Adrenal gland (tissue), 5 donors: Measurements from ENCODE around the gene SPATA31D4.

Experiments
- CTCF ChIP-seq, 6 experiments: fragments of 450-650 bp in 4 of 6; fragments of 200-600 bp in 2 of 6; sonication (generic) in 1 of 6; IDR thresholded peaks; 1 replicate in 5 of 6; 2 replicates in 1 of 6; pipeline versions ENCODE4 v1.5.1 to v1.8.0; 2016 to 2021; ENCODE audit warnings: antibody characterized with exemption in 6 of 6, mild to moderate bottlenecking in 2 of 6, moderate library complexity in 1 of 6
- POLR2A ChIP-seq, 2 donors: fragments of 450-650 bp; IDR thresholded peaks; one replicate each; pipeline ENCODE4 v1.6.1; 2017; ENCODE audit warnings: antibody characterized with exemption in 2 of 2, mild to moderate bottlenecking in 2 of 2, moderate library complexity in 1 of 2
- donor health status: DM: no; HTN: no; CAD: no.

GRCh38 chr9:81893929-81894328 lies 34.3 kb upstream of the SPATA31D4 start:
- TF ChIP-seq CTCF (IDR thresholded peaks at IDR 0.05) (no peak), POLR2A (IDR thresholded peaks at IDR 0.05) (no peak)
